Measurements from ENCODE around the gene RRAGC. TPM values are rescaled to one million over a fixed set of nuclear protein-coding genes. Genes with fewer than 3 reads are reported as not detected.

RRAGC gene
- total and polyA plus RNA-seq, 3 donors from 2014 or later, result 25.2 to 40.3 (median 29.5) TPM

GRCh38 chr1:38788341-38789336 is 70.9 kb downstream of the RRAGC start:
- no peak for DNase-seq
- H3K4me1 ChIP-seq, result no peaks in the 10 kb centered on the region
- WGBS, 2 donors, result 54 to 58% methylated on average over 15 of the region's 15 CpGs

More at GRCh38 chr1:38788341-38789336, 70.9 kb downstream of the RRAGC start:
- Histone ChIP-seq H3K27me3 (no peaks in the 10 kb centered on the region), H3K36me3 (ENCODE audit: low read depth, missing control alignments) (no peaks in the 10 kb centered on the region), H3K4me3 (no peak overlapping the region), H3K9me3 (no peaks in the 10 kb centered on the region), H3K27ac (no peak overlapping the region)
- intact Hi-C loops (cut with DNase I; ENCODE audit: low total_unique reads), result no loop called here
- TF ChIP-seq POLR2A (IDR thresholded peaks at IDR 0.05) (no peak), CTCF (IDR thresholded peaks at IDR 0.05) (no peak)

Small RNAs within 50 kb of the gene (small RNA-seq; reads per million reads assigned to genes)
- 0 reads per million in 2 donors for gene GJA9-MYCBP

Other genes starting within 250 kb of the RRAGC start
- 10 to 100 TPM; 18.5 to 24.3 TPM for gene MYCBP, start 13.6 kb upstream of the RRAGC start, total RNA-seq
- gene MYCBP, start 13.6 kb upstream of the RRAGC start, polyA plus RNA-seq (ENCODE audit: insufficient read depth, low read depth, low replicate concordance), result 53.0 TPM
- 1 to 10 TPM in 1 of 2 donors, under 1 TPM in 1; 0.19 to 1.0 TPM for gene GJA9, start 21.8 kb upstream of the RRAGC start, total RNA-seq
- 3.4 TPM for gene GJA9, start 21.8 kb upstream of the RRAGC start, polyA plus RNA-seq (ENCODE audit: insufficient read depth, low read depth, low replicate concordance)
- 10 to 100 TPM; 10.8 to 15.1 TPM for gene RHBDL2, start 82.1 kb upstream of the RRAGC start, total RNA-seq
- gene RHBDL2, start 82.1 kb upstream of the RRAGC start, polyA plus RNA-seq (ENCODE audit: insufficient read depth, low read depth, low replicate concordance), result 16.5 TPM
- gene AKIRIN1, start 131.5 kb upstream of the RRAGC start, total RNA-seq, result 100 to 1,000 TPM; 134 to 169 TPM
- gene AKIRIN1, start 131.5 kb upstream of the RRAGC start, polyA plus RNA-seq (ENCODE audit: insufficient read depth, low read depth, low replicate concordance), result 138 TPM
- 100 to 1,000 TPM; 211 to 354 TPM for gene NDUFS5, start 166.6 kb upstream of the RRAGC start, total RNA-seq
- 298 TPM for gene NDUFS5, start 166.6 kb upstream of the RRAGC start, polyA plus RNA-seq (ENCODE audit: insufficient read depth, low read depth, low replicate concordance)

Data from testis (tissue), 3 donors.